WTC11 (cell line): ENCODE results near the gene TNFAIP8L3.

Experiments
- CREB1 ChIP-seq: sonication (generic); formaldehyde crosslinking; IDR thresholded peaks from 2 replicates; pipeline ENCODE4 v1.8.0; 2023; ENCODE audit warnings: mild to moderate bottlenecking, missing genetic modification reagents
- CTCF ChIP-seq: fragments of 200-600 bp; IDR thresholded peaks from 2 replicates; pipeline ENCODE4 v1.8.0; 2022; ENCODE audit warnings: antibody characterized with exemption
- ESRRA ChIP-seq: sonication (generic); formaldehyde crosslinking; IDR thresholded peaks from 2 replicates; pipeline ENCODE4 v1.8.1; 2022; ENCODE audit warnings: mild to moderate bottlenecking, missing genetic modification reagents, borderline replicate concordance
- MAX ChIP-seq: sonication (generic); formaldehyde crosslinking; IDR thresholded peaks from 2 replicates; pipeline ENCODE4 v1.8.0; 2022; ENCODE audit warnings: mild to moderate bottlenecking, missing genetic modification reagents
- TCF7 ChIP-seq: sonication (generic); formaldehyde crosslinking; IDR thresholded peaks from 2 replicates; pipeline ENCODE4 v1.8.0; 2022; ENCODE audit warnings: mild to moderate bottlenecking, low read depth, missing genetic modification reagents, moderate library complexity
- TF ChIP-seq, protein P1 (sequence below): sonication (generic); formaldehyde crosslinking; IDR thresholded peaks from 2 replicates; pipeline ENCODE4 v1.8.1; 2022; ENCODE audit warnings: missing genetic modification reagents, borderline replicate concordance

DNA sequence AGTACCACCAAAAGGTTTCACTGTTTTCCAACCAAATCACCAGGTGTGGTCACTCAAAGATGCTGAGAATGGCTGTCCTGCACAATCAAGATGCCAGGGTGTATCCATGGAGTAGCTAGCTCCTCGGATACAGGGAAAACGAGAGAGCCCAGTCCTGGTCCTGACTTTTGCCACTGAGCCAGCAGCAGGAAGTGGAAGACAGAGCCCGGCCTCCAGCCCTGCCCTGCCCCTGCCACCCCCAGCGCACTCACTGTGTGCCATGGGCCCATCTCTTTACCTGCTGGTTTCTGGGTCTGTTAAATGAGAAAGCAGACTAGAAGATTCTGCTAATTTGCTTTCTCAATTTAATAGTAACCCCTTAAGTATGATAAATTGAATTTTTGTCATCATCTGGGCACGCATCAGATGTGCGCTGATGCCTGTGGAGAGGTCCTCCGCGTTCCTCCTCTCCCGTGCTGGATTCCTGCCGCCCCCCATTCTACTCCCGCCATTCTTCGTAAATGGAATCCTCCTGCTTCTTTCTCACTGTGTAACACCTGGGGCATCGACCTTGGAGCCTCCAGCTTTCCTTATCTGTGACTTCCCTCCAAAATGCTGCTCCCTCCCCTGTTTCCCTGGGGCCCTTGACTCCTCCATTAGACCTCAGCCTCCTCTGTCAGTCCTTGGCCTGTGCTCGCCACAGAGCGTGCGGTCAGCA lies 18.0 kb downstream of the TNFAIP8L3 start:
- TF ChIP-seq MAX (CRISPR knock-in tag) (peak; percentile 43; the same call in 1 of the 2 replicates), CTCF (no peak), ESRRA (CRISPR knock-in tag) (no peak), CREB1 (CRISPR knock-in tag) (no peak), TCF7 (CRISPR knock-in tag) (no peak)
- TF ChIP-seq, protein P1, sequence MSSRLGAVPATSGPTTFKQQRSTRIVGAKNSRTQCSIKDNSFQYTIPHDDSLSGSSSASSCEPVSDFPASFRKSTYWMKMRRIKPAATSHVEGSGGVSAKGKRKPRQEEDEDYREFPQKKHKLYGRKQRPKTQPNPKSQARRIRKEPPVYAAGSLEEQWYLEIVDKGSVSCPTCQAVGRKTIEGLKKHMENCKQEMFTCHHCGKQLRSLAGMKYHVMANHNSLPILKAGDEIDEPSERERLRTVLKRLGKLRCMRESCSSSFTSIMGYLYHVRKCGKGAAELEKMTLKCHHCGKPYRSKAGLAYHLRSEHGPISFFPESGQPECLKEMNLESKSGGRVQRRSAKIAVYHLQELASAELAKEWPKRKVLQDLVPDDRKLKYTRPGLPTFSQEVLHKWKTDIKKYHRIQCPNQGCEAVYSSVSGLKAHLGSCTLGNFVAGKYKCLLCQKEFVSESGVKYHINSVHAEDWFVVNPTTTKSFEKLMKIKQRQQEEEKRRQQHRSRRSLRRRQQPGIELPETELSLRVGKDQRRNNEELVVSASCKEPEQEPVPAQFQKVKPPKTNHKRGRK (CRISPR knock-in tag) = no peak
